K562 (cell line): ENCODE results near the gene ZNF772. TPM values are rescaled to one million over a fixed set of nuclear protein-coding genes. Genes with fewer than 3 reads are reported as not detected.

Source experiments
- ATAC-seq: fragments of 200-7000 bp; cut with Tn5 transposase; 3 replicates; pipeline ENCODE4 v1.9.1; 2020; ENCODE audit warnings: moderate library complexity
- BruUV-seq: library from RNA; stranded (reverse); fragments of 400-500 nt; replicated peaks from 2 replicates; lab custom pipeline; 2021; lab: Mats Ljungman, UMichigan
- CTCF ChIA-PET: fragments of 300-600 bp; formaldehyde crosslinking; extraction: SDS; loops from one replicate; lab custom pipeline; 2021; ENCODE audit warnings: low intra/inter-chr PET ratio; lab: Yijun Ruan, JAX
- POLR2A ChIA-PET: fragments of 300-600, 350-650 bp; sonication (Branson Sonifier 250); formaldehyde crosslinking; extraction: SDS; loops from one replicate; lab custom pipeline; 2021; ENCODE audit warnings: antibody characterized with exemption, inconsistent platforms; lab: Yijun Ruan, JAX
- DNase-seq, 4 experiments: peaks; one replicate each; pipeline versions ENCODE4 v3.0.0 to v3.0.0-alpha.2; 2011 to 2018; ENCODE audit warnings: low spot score in 3 of 4, mixed read lengths in 3 of 4; ENCODE audit errors: extremely low read depth in 1 of 4
- FAIRE-seq: peaks from 2 replicates; lab custom pipeline; 2011; peaks lifted over from hg19 to GRCh38; lab: Jason Lieb, UNC
- H2AFZ ChIP-seq: 2 replicates; pipeline ENCODE4 v1.6.0; 2011; ENCODE audit warnings: low read depth, low read length, control low read depth, inconsistent platforms
- H3K27ac ChIP-seq: fragments of 200-600 bp; 3 replicates; pipeline ENCODE4 v1.8.0; 2011; ENCODE audit warnings: low read depth, mild to moderate bottlenecking, control low read depth, inconsistent platforms, low read length, moderate library complexity, mixed read lengths; ENCODE audit errors: extremely low read depth
- H3K27me3 ChIP-seq, 2 experiments: fragments of 300-600 bp in 1 of 2; 2 replicates in 1 of 2; 3 replicates in 1 of 2; pipeline versions ENCODE4 v1.6.0 to v1.8.0; 2011; ENCODE audit warnings: inconsistent platforms in 2 of 2, low read length in 2 of 2, mild to moderate bottlenecking in 1 of 2, mixed read lengths in 1 of 2, moderate library complexity in 1 of 2; ENCODE audit not compliant: control insufficient read depth in 2 of 2, insufficient read depth in 2 of 2
- H3K36me3 ChIP-seq: fragments of 300-600 bp; 3 replicates; pipeline ENCODE4 v1.8.0; 2011; ENCODE audit warnings: mild to moderate bottlenecking, low read length, inconsistent platforms; ENCODE audit not compliant: control insufficient read depth, insufficient read depth
- H3K4me1 ChIP-seq, 2 experiments: fragments of 200-600 bp in 1 of 2; replicated peaks in 1 of 2; 2 replicates in 1 of 2; 3 replicates in 1 of 2; pipeline versions ENCODE4 v1.5.1 to v1.8.0; 2011; ENCODE audit warnings: inconsistent platforms in 2 of 2, low read length in 2 of 2, mild to moderate bottlenecking in 1 of 2, mixed read lengths in 1 of 2, moderate library complexity in 1 of 2; ENCODE audit not compliant: control insufficient read depth in 2 of 2, insufficient read depth in 2 of 2
- H3K4me2 ChIP-seq: 2 replicates; pipeline ENCODE4 v1.6.1; 2011; ENCODE audit warnings: low read length, control low read depth, inconsistent platforms, mixed read lengths; ENCODE audit not compliant: insufficient read depth
- H3K4me3 ChIP-seq: fragments of 200-600 bp; sonication (generic), shearing (Covaris generic); 2 replicates; pipeline ENCODE4 v1.5.1; 2016; ENCODE audit warnings: control low read depth, inconsistent platforms
- H3K79me2 ChIP-seq: fragments of 200-600 bp; 3 replicates; pipeline ENCODE4 v1.8.0; 2011; ENCODE audit warnings: low read length, inconsistent platforms; ENCODE audit not compliant: control insufficient read depth, insufficient read depth
- H3K9ac ChIP-seq, 2 experiments: 2 replicates each; pipeline versions ENCODE4 v1.6.0 to v1.6.1; 2011; ENCODE audit warnings: low read depth in 2 of 2, low read length in 2 of 2, control low read depth in 1 of 2, inconsistent platforms in 1 of 2, mild to moderate bottlenecking in 1 of 2, mixed read lengths in 1 of 2; ENCODE audit not compliant: insufficient read depth in 1 of 2
- H3K9me1 ChIP-seq: one replicate; pipeline ENCODE4 v1.6.0; 2011; ENCODE audit warnings: inconsistent platforms, mild to moderate bottlenecking, low read length, moderate library complexity; ENCODE audit not compliant: control insufficient read depth, insufficient read depth
- H3K9me3 ChIP-seq: replicated peaks from 2 replicates; pipeline ENCODE4 v1.5.1; 2011; ENCODE audit warnings: low read depth, low read length, inconsistent platforms; ENCODE audit not compliant: control insufficient read depth, insufficient read depth
- H4K20me1 ChIP-seq: replicated peaks from 2 replicates; pipeline ENCODE4 v1.6.1; 2011; ENCODE audit warnings: low read length, inconsistent platforms, mixed read lengths; ENCODE audit not compliant: control insufficient read depth, insufficient read depth
- CHAMP1 ChIP-seq: fragments of 450-650 bp; IDR thresholded peaks from 2 replicates; pipeline ENCODE4 v1.6.1; 2016; ENCODE audit warnings: mild to moderate bottlenecking
- E2F8 ChIP-seq: fragments of 450-650 bp; IDR thresholded peaks from 2 replicates; pipeline ENCODE4 v1.7.1; 2018; ENCODE audit warnings: mild to moderate bottlenecking, low read depth; ENCODE audit not compliant: partially characterized antibody
- ILF3 ChIP-seq: fragments of 450-650 bp; IDR thresholded peaks from 2 replicates; pipeline ENCODE4 v1.6.1; 2018; ENCODE audit warnings: antibody characterized with exemption, mild to moderate bottlenecking, moderate library complexity, borderline replicate concordance
- JUND ChIP-seq, 2 experiments: IDR thresholded peaks; 2 replicates in 1 of 2; 3 replicates in 1 of 2; pipeline ENCODE4 v1.6.1; 2011; ENCODE audit warnings: borderline replicate concordance in 2 of 2, low read depth in 2 of 2, low read length in 2 of 2, improper control_type of control experiment in 1 of 2, missing biosample characterization in 1 of 2, missing genetic modification characterization in 1 of 2, missing genetic modification reagents in 1 of 2
- MED1 ChIP-seq: sonication (generic); formaldehyde crosslinking; IDR thresholded peaks from 2 replicates; pipeline ENCODE4 v1.8.1; 2023; ENCODE audit warnings: missing genetic modification reagents, borderline replicate concordance
- NCOR1 ChIP-seq: fragments of 450-650 bp; IDR thresholded peaks from 2 replicates; pipeline ENCODE4 v1.6.1; 2016; ENCODE audit warnings: mild to moderate bottlenecking, moderate library complexity
- NFIC ChIP-seq: fragments of 450-650 bp; IDR thresholded peaks from 2 replicates; pipeline ENCODE4 v1.6.1; 2017; ENCODE audit warnings: mild to moderate bottlenecking, inconsistent platforms
- POLR2A ChIP-seq: fragments of 450-650 bp; conservative IDR thresholded peaks from 2 replicates; pipeline ENCODE4 v1.6.1; 2016
- RUNX1 ChIP-seq: sonication (generic); IDR thresholded peaks from 2 replicates; pipeline ENCODE4 v1.6.1; 2016; ENCODE audit warnings: antibody characterized with exemption, low read depth
- TCF7L2 ChIP-seq: fragments of 150-350 bp; IDR thresholded peaks from 2 replicates; pipeline ENCODE4 v1.6.1; 2016; ENCODE audit warnings: low read depth, mild to moderate bottlenecking, low read length, moderate library complexity
- TCFL5 ChIP-seq: fragments of 250-450 bp; sonication (Bioruptor Pico); conservative IDR thresholded peaks from 2 replicates; pipeline ENCODE4 v1.6.1; 2021; ENCODE audit warnings: mild to moderate bottlenecking, moderate library complexity, matching md5 sums
- TRIM24 ChIP-seq, 2 experiments: fragments of 450-650 bp; IDR thresholded peaks; 2 replicates each; pipeline ENCODE4 v1.6.1; 2016
- ZNF507 ChIP-seq: conservative IDR thresholded peaks from 2 replicates; pipeline ENCODE4 v1.6.1; 2017; ENCODE audit warnings: missing genetic modification characterization, missing compliant biosample characterization
- ZNF511 ChIP-seq: sonication (generic); formaldehyde crosslinking; IDR thresholded peaks from 2 replicates; pipeline ENCODE4 v1.8.0; 2022; ENCODE audit warnings: mild to moderate bottlenecking, missing genetic modification reagents
- ZNF639 ChIP-seq, 2 experiments: fragments of 200-800 bp in 1 of 2; sonication (Bioruptor generic) in 1 of 2; sonication (generic) in 1 of 2; formaldehyde crosslinking in 1 of 2; IDR thresholded peaks in 1 of 2; conservative IDR thresholded peaks in 1 of 2; 2 replicates each; pipeline versions ENCODE4 v1.5.0 to v1.6.1; 2016 to 2020; ENCODE audit warnings: missing compliant biosample characterization in 1 of 2, missing genetic modification characterization in 1 of 2, missing genetic modification reagents in 1 of 2
- WGBS: fragments of 100-300 bp; shearing (Covaris generic); methylation state at CpG from one replicate; pipeline ENCODE4 v1.1.6; 2016; ENCODE audit warnings: low coverage, mixed read lengths; ENCODE audit not compliant: insufficient coverage; ENCODE audit errors: missing lambda C conversion rate; 5-methylcytosine and 5-hydroxymethylcytosine counted together
- in situ Hi-C: fragments of 300-500 bp; cut with MboI; formaldehyde crosslinking; loops from 4 replicates; pipeline ENCODE4 v1.15.0; 2018; ENCODE audit warnings: inconsistent platforms, mixed read lengths
- intact Hi-C: fragments of 100-400 bp; cut with micrococcal nuclease; formaldehyde crosslinking; loops from 2 replicates; pipeline ENCODE4 v1.14.2; 2022
- polyA plus RNA-seq, 8 experiments: library from polyadenylated mRNA; depleted of rRNA in 4 of 8; stranded (reverse) in 5 of 8; unstranded in 3 of 8; fragments of >200 nt; fragmentation: Nextera tagmentation in 2 of 8; fragmentation: Illumina TruSeq in 1 of 8; extraction: Ambion mirVana in 2 of 8; extraction: Trizol in 1 of 8; gene quantifications; 2 replicates each; pipeline versions ENCODE4 v1.2.1 to v1.2.3, GENCODE V29; 2011 to 2014; ENCODE audit warnings: inconsistent platforms in 1 of 8, missing spikeins in 1 of 8
- total RNA-seq, 7 experiments: library from RNA; depleted of rRNA in 6 of 7; stranded (reverse); fragments of >200 nt in 6 of 7; fragmentation: Illumina TruSeq in 2 of 7; extraction: Trizol in 2 of 7; gene quantifications; 2 replicates each; pipeline versions ENCODE4 v1.2.1 to v1.2.3, GENCODE V29; 2011 to 2021; ENCODE audit warnings: low replicate concordance in 1 of 7

The ZNF772 gene
- total and polyA plus RNA-seq, 9 of the 15 experiments (the other 6 are each of a cell fraction or from before 2014, with no cell fraction given): 0.13 to 1.9 (median 1.1) TPM

GRCh38 chr19:57438925-57439324 is 38.4 kb downstream of the ZNF772 start:
- FAIRE-seq: no peak
- Histone ChIP-seq H3K36me3 (peaks cover 33% of the 10 kb centered on the region), H3K27ac (no peak overlapping the region), H2AFZ (no peak overlapping the region), H3K4me1 (peaks cover 5 to 9% of the 10 kb centered on the region in 2 experiments; a peak in 3 of 5 replicates), H4K20me1 (0 out of 2 replicates have a peak, but pooled peaks cover 8% of the 10 kb centered on the region), H3K79me2 (peaks cover 64% of the 10 kb centered on the region), H3K9ac (no peak overlapping the region), H3K9me1 (no peaks in the 10 kb centered on the region), H3K9me3 (peaks cover 12% of the 10 kb centered on the region), H3K4me3 (no peak overlapping the region), H3K4me2 (no peak overlapping the region), H3K27me3 (no peaks in the 10 kb centered on the region)
- no peak for ATAC-seq
- intact Hi-C loops: no loop called here
- in situ Hi-C loops: no loop called here
- CTCF ChIA-PET: no interaction called here
- WGBS: 98% methylated on average over 8 of the region's 9 CpGs
- POLR2A ChIA-PET: no interaction called here
- no peak for DNase-seq
- BruUV-seq: no TSS peak
- no peak for TF ChIP-seq TRIM24 (IDR thresholded peaks at IDR 0.05)
- no peak for TF ChIP-seq JUND (IDR thresholded peaks at IDR 0.05; ENCODE audit: borderline replicate concordance, low read depth, low read length)
- TF ChIP-seq JUND (tag; IDR thresholded peaks at IDR 0.05; ENCODE audit: borderline replicate concordance, low read depth, low read length): no peak
- no peak for TF ChIP-seq MED1 (CRISPR knock-in tag)
- no peak for TF ChIP-seq NCOR1
- no peak for TF ChIP-seq RUNX1
- no peak for TF ChIP-seq ZNF639 (CRISPR knock-in tag; conservative IDR thresholded peaks at IDR 0.05 in 1 of 2, IDR thresholded peaks at IDR 0.05 in 1 of 2)
- TF ChIP-seq E2F8: no peak
- no peak for TF ChIP-seq ILF3
- TF ChIP-seq ZNF511 (CRISPR knock-in tag): no peak
- no peak for TF ChIP-seq TCF7L2
- no peak for TF ChIP-seq TCFL5 (CRISPR knock-in tag)
- TF ChIP-seq POLR2A: no peak
- no peak for TF ChIP-seq NFIC
- no peak for TF ChIP-seq CHAMP1
- TF ChIP-seq ZNF507 (tag): no peak
